ENCODE results near the gene GALNT14.

The GALNT14 gene

GRCh38 chr2:31008561-31009114 lies 129.6 kb downstream of the GALNT14 start:
- no peak for DNase-seq (ENCODE audit: low read depth in 2 of 2)

DNA sequence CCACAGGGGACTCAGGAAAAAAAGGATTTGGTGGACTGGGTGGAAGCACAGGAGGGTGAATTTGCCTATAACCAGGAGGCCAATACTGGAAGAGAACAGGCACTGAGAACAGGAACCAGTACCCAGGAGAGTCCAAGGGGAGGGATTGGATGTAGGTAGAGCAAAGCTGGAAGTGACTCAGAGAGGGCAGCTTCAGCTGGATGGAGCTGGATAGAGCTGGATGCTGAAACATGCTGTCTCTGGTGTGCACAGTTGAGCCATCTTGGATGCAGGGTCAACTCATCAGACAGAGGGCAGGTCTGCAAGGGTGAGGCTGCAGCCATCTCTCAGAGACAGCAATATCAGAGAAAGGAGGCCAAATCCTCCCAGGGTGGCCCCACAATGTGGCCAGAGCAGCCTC lies 134.0 kb downstream of the GALNT14 start:
- no peak for DNase-seq (ENCODE audit: low read depth in 2 of 2)

GRCh38 chr2:31003749-31004148 lies 134.5 kb downstream of the GALNT14 start:
- DNase-seq (ENCODE audit: low read depth in 2 of 2) = no peak

GRCh38 chr2:31002537-31003150 lies 135.6 kb downstream of the GALNT14 start:
- no peak for DNase-seq (ENCODE audit: low read depth in 2 of 2)

DNA sequence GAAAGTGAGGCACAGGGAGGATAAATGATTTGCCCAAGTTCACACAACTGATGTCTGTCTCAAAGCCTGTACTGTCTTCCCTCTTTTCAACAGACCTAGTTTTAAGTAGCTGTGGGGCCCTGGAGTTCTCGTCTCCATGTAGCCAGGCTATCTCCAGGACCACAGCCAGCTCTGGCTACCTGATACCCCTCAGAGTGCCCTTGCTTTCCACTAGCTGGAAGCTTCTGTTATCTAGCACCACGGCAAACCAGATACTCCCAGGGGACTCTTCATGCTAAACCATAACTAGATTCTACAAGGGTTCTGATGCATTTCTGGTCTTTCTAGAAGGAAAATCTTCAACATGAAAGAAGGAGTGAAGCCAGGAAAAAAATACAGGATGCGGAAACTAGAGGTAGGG lies 137.3 kb downstream of the GALNT14 start:
- no peak for DNase-seq (ENCODE audit: low read depth in 2 of 2)

GRCh38 chr2:30998672-30999071 lies 139.6 kb downstream of the GALNT14 start:
- no peak for DNase-seq (ENCODE audit: low read depth in 2 of 2)

DNA sequence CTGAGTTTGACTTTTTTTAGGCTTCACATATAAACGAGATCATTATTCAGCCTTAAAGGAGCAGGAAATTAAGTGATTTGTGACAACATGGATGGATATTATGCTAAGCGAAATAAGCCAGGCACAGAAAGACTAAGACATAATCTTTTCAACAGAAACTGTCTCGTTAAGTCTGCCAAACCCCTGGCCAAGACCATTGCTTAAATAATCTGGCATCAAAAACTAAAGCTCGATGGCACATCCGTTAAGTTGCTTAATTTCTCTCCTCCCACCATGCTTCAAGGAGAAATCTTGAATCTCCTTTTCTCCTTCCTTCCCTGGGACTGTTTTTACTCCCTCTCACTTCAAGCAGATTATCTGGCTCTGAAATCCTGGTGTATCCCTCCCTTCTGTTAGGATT lies 140.3 kb downstream of the GALNT14 start:
- no peak for DNase-seq (ENCODE audit: low read depth in 2 of 2)

GRCh38 chr2:30994227-30995056 lies 143.8 kb downstream of the GALNT14 start:
- no peak for DNase-seq (ENCODE audit: low read depth in 2 of 2)

DNA sequence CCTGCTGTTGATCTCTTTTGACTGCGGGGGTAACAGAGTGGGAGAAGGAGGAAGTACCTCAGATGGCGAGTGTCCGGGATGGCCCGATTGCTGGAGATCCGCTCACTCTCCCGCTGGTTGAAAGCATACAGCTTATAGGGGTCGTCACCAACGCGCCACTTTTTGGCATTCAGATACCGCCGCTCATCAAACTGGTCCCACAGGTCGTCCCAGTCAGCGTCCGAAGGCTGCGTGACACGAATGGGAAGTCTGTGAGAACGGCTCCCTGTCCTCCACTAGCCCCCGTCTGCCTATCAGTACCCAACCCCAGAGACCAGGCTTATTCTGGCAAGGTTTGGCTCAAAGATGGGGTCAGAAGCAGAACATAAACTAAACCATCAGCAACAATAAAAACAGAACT lies 145.5 kb downstream of the GALNT14 start:
- no peak for DNase-seq (ENCODE audit: low read depth in 2 of 2)

DNA sequence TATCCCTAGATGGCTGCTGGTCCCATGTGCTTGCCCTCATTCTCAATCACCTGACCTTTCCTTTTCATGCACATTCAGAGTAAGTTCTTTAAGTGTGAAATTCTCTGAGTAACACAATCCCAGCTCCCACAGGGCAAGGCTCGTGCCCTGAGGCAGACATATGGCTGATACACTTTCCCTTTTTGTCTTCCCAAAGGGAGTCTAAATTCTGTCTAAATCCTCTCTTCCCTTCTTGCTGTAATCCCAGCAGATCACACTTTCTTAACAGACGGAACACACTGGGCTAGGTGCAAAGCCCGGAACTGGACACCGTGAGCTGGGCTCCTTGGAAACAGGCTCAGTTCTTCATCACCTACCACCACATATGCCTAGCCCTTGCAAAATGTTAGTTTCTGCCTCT lies 147.6 kb downstream of the GALNT14 start:
- DNase-seq (ENCODE audit: low read depth in 2 of 2) = no peak

GRCh38 chr2:30990176-30990575 lies 148.1 kb downstream of the GALNT14 start:
- no peak for DNase-seq (ENCODE audit: low read depth in 2 of 2)

GRCh38 chr2:30989746-30990145 lies 148.5 kb downstream of the GALNT14 start:
- no peak for DNase-seq (ENCODE audit: low read depth in 2 of 2)

DNA sequence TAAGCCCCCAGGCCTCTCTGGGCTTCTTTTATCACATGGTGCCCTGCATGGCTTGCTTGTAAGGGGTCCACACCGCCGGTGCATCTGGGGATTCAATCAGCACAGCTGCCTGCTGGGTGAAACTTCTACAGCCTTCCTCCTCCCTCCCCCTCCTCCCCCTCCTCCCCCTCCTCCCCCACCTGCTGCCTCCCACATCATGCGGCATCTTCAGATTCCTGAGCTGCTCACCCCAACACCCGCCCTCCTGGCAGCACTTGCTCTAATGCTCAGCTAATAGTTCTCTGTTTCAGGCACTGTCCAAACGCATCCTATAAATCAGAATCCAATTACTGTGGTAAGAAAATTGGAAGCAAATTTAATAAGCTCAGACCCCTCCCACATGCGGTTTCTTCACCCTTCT lies 150.7 kb downstream of the GALNT14 start:
- no peak for DNase-seq (ENCODE audit: low read depth in 2 of 2)

DNA sequence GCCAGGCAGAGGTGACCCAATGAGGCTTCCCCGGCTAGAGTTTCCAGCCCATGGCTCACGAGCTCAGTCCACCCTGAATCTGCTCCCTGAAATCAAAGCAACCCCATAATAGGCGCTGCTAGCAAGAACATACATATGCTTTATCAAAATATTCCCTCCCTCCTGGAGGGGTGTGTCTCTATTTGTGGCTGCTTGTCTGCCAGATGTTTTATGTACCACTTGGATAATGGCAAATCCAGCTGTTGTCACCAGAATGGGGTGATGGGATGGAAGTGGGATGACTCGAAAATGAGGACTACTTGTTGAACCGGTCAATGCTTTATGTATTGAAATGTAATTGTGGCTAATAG lies 152.0 kb downstream of the GALNT14 start:
- DNase-seq (ENCODE audit: low read depth in 2 of 2) = no peak

DNA sequence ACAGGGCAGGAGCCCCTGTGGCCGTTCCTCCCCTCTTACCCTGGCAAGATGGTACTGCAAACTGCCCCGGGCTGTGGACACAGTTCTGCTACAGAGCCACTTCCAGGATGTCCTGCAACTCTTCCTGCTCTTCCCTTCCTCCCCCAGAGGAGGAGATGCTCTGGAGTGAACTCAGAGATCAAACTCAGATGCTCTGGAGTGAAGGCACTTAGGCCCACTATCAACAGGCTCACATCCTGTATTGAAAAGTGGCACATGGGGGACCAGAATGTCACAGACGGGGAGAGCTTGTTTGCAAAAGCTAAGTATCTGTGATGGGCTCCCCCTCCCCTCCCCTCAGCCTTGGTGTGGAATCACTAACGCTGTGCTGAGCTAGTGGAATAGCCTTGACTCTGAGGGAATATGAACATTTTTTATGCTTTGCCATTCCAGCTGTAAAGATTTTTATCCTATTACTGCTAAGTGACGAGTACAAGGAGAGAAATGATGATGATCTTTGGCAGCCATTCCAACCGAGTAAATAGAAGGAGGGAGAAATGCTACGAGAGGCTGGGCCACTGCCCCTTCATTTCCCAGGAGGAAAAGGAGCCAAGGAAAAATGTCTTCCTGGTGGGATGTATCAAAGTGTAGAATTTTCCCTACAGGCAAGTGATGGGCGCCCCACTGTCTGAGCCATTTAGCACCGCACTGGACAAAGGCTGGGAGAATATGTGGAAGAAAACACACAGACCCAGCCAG lies 152.6 kb downstream of the GALNT14 start:
- no peak for DNase-seq (ENCODE audit: low read depth in 2 of 2)

DNA sequence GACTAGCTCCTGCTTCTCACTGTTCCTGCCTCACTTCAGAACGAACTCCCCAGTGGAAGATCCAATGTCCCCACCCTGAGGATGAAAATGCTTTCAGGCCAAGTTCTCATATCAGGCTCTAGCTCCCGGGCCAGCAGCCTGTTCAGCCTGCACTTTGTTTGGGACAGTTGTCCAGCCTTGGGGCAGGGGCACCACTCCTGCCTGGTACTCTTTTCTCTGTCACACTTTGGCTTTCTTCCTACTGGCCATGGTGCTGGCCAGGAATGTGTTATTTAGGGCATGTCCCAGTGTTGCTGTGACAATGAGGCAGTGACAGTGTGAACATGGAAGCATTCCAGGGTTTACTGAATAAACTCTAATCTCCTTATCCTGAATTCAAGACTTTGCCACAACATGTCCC lies 154.1 kb downstream of the GALNT14 start:
- DNase-seq (ENCODE audit: low read depth in 2 of 2) = no peak

- no peak for DNase-seq (ENCODE audit: low read depth in 2 of 2)
These were observed 156.7 kb downstream of the GALNT14 start for GRCh38 chr2:30981510-30981909.

- DNase-seq (ENCODE audit: low read depth in 2 of 2) = no peak
These were observed 157.1 kb downstream of the GALNT14 start for GRCh38 chr2:30981096-30981495.

DNA sequence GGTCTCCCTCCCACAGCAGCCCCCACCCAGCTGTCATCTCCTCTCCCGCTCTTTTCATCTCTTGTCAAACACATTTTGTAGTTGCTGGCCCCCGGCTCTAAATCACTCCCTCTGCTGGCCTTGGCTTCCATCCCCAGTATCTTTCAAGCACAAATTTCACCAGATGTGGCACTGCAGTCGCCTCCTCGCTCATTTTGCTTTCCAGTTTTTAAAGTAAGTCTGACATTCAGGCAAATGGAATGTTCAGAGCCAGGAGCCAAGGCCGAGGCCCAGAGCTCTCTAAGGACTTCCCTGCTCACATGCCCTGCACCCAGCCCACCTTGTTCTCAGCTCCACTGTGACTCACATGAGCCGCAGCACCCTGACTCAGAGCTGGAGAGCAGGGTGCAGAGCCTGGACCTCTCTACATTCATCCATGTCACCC lies 158.4 kb downstream of the GALNT14 start:
- no peak for DNase-seq (ENCODE audit: low read depth in 2 of 2)

- no peak for DNase-seq (ENCODE audit: low read depth in 2 of 2)
These were observed 159.4 kb downstream of the GALNT14 start for GRCh38 chr2:30978854-30979253.

- no peak for DNase-seq (ENCODE audit: low read depth in 2 of 2)
These were observed 160.2 kb downstream of the GALNT14 start for GRCh38 chr2:30978044-30978443.

DNA sequence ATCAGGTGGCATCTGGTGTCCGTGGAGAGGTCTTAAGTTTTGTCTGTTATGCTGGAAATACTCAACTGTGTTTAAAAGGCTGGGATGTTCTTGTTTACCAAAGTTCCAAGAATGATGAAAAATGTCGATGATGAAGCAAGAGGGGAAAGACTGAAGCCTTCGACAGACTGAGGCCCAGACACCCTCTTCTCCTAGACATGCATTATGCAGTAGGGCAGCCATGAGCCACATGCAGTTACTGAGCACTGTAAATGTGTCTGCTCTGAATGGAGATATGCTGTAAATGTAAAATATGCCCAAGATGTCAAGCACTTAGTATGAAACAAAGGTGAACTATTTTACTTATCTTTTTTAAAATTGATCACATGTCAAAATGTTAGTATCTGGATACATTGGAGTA lies 163.1 kb downstream of the GALNT14 start:
- no peak for DNase-seq (ENCODE audit: low read depth in 2 of 2)

DNA sequence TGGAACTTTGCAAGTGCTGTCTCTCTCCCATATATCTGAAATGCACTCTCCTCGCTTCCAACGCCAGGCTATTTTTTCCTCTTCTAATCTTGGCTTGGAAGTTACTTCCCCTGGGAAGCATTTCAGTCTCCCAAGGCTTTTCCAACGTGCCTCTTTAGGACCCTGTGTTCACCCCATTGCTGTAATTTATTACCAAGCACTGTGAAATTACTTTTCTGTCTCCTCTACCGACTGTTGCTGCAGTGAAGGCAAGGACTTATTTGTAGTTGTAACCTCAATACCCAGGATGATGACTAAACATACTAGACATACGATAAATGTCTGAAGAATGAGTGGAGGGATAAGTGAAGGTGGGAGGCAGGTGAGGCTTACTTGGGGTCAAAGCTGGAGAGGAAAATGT lies 163.7 kb downstream of the GALNT14 start:
- no peak for DNase-seq (ENCODE audit: low read depth in 2 of 2)

Data from stimulated activated CD8-positive, alpha-beta memory T cell treated with anti-CD3 and anti-CD28 coated beads, Interleukin-7, amount 100 ng/mL, for 4 hours (primary cell).